ENCODE results near the gene GCN1.
A peak's percentile ranks its signal among the peaks of the same experiment; 100 is the strongest.

GCN1 gene, protein sequence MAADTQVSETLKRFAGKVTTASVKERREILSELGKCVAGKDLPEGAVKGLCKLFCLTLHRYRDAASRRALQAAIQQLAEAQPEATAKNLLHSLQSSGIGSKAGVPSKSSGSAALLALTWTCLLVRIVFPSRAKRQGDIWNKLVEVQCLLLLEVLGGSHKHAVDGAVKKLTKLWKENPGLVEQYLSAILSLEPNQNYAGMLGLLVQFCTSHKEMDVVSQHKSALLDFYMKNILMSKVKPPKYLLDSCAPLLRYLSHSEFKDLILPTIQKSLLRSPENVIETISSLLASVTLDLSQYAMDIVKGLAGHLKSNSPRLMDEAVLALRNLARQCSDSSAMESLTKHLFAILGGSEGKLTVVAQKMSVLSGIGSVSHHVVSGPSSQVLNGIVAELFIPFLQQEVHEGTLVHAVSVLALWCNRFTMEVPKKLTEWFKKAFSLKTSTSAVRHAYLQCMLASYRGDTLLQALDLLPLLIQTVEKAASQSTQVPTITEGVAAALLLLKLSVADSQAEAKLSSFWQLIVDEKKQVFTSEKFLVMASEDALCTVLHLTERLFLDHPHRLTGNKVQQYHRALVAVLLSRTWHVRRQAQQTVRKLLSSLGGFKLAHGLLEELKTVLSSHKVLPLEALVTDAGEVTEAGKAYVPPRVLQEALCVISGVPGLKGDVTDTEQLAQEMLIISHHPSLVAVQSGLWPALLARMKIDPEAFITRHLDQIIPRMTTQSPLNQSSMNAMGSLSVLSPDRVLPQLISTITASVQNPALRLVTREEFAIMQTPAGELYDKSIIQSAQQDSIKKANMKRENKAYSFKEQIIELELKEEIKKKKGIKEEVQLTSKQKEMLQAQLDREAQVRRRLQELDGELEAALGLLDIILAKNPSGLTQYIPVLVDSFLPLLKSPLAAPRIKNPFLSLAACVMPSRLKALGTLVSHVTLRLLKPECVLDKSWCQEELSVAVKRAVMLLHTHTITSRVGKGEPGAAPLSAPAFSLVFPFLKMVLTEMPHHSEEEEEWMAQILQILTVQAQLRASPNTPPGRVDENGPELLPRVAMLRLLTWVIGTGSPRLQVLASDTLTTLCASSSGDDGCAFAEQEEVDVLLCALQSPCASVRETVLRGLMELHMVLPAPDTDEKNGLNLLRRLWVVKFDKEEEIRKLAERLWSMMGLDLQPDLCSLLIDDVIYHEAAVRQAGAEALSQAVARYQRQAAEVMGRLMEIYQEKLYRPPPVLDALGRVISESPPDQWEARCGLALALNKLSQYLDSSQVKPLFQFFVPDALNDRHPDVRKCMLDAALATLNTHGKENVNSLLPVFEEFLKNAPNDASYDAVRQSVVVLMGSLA (N-terminal part only)

DNA sequence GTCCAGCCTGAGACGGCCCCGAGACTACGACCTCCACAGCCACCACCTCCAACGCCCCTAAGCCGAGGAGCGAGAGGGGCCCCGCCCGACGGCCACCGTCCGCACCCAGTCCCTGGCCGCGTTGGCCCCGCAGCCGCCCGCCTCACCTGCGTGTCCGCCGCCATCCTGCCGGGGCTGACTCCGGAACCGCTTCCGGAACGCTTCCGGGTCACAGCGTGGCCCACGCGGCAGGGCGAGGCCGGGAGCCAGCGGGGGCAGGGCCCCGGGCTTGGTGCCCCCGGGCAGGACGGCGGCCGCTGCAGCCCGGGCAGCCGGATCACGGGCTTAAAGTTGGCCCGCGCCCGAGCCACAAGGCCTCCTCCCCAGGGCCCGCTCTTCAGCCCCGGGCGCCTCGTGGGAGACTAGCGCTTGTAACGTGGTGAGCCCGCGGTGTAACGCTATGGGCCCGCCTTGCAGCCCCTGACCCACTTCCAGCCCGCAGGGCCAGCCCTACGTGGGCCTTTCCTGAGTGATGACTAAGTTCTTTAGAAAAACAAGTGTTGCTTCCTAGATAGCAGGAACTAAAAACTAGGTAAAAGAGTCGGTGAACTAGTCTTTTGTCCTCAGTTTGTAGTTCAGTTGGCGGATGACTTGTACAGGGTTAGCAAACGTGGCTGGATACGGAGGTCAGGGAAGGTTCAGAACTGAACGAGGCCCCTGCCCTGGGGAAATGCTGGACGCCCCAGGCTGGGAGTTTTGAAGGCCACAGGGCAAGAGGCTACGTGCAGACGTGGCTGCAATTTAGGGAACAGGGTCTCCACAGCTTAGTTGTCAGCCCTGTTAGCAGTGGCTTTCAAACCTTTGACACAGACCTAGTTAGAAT lies at the start of gene GCN1:
GCN1 (minus strand) TSS at position 182 of the 862 bp plus-strand sequence; CDS start at position 164, 18 bp downstream.
- TF ChIP-seq, protein P1, sequence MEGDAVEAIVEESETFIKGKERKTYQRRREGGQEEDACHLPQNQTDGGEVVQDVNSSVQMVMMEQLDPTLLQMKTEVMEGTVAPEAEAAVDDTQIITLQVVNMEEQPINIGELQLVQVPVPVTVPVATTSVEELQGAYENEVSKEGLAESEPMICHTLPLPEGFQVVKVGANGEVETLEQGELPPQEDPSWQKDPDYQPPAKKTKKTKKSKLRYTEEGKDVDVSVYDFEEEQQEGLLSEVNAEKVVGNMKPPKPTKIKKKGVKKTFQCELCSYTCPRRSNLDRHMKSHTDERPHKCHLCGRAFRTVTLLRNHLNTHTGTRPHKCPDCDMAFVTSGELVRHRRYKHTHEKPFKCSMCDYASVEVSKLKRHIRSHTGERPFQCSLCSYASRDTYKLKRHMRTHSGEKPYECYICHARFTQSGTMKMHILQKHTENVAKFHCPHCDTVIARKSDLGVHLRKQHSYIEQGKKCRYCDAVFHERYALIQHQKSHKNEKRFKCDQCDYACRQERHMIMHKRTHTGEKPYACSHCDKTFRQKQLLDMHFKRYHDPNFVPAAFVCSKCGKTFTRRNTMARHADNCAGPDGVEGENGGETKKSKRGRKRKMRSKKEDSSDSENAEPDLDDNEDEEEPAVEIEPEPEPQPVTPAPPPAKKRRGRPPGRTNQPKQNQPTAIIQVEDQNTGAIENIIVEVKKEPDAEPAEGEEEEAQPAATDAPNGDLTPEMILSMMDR (conservative IDR thresholded peaks at IDR 0.05; ENCODE audit: low read depth, low read length) = no peak
- Histone ChIP-seq H4K20me1 (ENCODE audit: insufficient read depth) (peaks cover 3% of the 10 kb centered on the region; the same call in 1 of the 2 replicates), H3K4me2 (peak within 1 kb of the TSS; percentile 87), H3K27me3 (ENCODE audit: insufficient read depth, low read depth) (no peaks in the 10 kb centered on the region), H3K27ac (peak within 1 kb of the TSS; percentile 94), H3K4me3 (IDR thresholded peaks at IDR 0.05; ENCODE audit: insufficient read depth, low read depth, low read length) (no peak within 1 kb of the TSS), H3K4me1 (ENCODE audit: low read depth, poor library complexity, severe bottlenecking) (peaks cover 81% of the 10 kb centered on the region), H2AFZ (ENCODE audit: low read depth) (peak within 1 kb of the TSS; percentile 44; the same call in 1 of the 2 replicates), H3K36me3 (ENCODE audit: insufficient read depth) (0 out of 2 replicates have a peak, but pooled peaks cover 3% of the 10 kb centered on the region), H3K9ac (peak within 1 kb of the TSS; percentile 90), H3K79me2 (ENCODE audit: insufficient read depth, low read depth) (peaks cover 81% of the 10 kb centered on the region)

DNA sequence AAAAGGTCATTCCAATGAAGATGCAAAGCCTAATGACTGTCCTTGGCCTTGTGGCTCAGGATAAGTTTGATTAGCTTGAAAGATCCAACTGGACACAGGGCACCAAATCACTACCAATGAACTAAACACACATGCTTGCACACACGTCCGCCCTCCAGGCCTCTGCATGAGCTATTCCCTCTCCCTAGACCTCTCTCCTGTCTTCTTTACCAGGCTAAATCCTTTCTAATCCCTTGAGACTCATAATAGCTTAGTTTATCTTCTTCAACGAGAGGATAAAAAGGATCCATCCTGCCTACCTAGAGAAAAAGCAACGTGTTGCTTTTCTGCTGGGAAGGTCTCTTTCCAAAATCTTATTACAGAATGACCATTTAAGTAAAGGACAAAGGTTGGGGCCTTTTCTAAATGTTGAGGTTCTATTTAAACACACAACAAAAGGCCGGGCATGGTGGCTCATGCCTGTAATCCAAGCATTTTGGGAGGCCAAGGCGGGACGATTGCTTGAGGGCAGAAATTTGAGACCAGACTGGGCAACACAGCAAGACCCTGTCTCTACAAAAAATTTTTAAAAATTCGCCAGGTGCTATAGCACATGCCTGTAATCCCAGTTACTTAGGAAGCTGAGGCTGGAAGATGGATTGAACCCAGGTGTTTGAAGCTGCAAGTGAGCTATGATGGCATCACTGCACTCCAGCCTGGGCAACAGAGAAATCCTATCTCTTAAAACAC lies 48.6 kb upstream of the GCN1 start:
- H4K20me1 ChIP-seq (ENCODE audit: insufficient read depth) = no peaks in the 10 kb centered on the region
- H3K79me2 ChIP-seq (ENCODE audit: insufficient read depth, low read depth) = no peaks in the 10 kb centered on the region

DNA sequence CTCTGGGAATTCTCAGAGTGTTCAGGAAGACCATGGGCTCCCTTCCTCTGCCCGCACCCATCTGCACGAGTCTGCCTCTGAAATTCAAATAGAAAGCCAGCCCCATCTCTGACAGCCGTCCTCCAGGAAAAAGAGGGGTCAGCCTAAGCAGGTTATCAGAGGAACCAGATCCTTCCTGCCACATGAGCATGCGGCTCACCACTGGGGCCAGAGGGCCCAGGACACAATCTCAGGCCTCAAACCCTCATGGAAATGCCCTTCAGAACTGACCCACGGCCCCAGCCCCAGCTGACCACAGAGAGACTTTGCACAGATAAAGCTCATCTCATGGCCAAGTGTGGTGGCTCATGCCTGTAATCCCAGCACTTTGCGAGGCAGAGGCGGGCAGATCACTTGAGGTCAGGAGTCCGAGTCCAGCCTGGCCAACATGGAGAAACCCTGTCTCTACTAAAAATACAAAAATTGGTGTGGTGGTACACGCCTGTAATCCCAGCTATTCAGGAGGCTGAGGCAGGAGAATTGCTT lies 47.8 kb upstream of the GCN1 start:
- no peaks in the 10 kb centered on the region for H3K79me2 ChIP-seq (ENCODE audit: insufficient read depth, low read depth)
- H3K27me3 ChIP-seq (ENCODE audit: insufficient read depth, low read depth) = no peaks in the 10 kb centered on the region
- TF ChIP-seq, protein P1 (conservative IDR thresholded peaks at IDR 0.05; ENCODE audit: low read depth, low read length) = no peak
- no peaks in the 10 kb centered on the region for H3K4me1 ChIP-seq (ENCODE audit: low read depth, poor library complexity, severe bottlenecking)
- H3K27ac ChIP-seq = no peak overlapping the region
- H4K20me1 ChIP-seq (ENCODE audit: insufficient read depth) = no peaks in the 10 kb centered on the region
- H3K4me2 ChIP-seq = no peak overlapping the region
- no peak overlapping the region for H2AFZ ChIP-seq (ENCODE audit: low read depth)
- H3K36me3 ChIP-seq (ENCODE audit: insufficient read depth) = no peaks in the 10 kb centered on the region
- H3K4me3 ChIP-seq (IDR thresholded peaks at IDR 0.05; ENCODE audit: insufficient read depth, low read depth, low read length) = no peak overlapping the region
- no peak overlapping the region for H3K9ac ChIP-seq

More for the DNA sequence above, 48.6 kb upstream of the GCN1 start:
- Histone ChIP-seq H3K4me1 (ENCODE audit: low read depth, poor library complexity, severe bottlenecking) (no peaks in the 10 kb centered on the region), H3K36me3 (ENCODE audit: insufficient read depth) (no peaks in the 10 kb centered on the region), H3K4me3 (IDR thresholded peaks at IDR 0.05; ENCODE audit: insufficient read depth, low read depth, low read length) (no peak overlapping the region), H3K27me3 (ENCODE audit: insufficient read depth, low read depth) (no peaks in the 10 kb centered on the region), H2AFZ (ENCODE audit: low read depth) (no peak overlapping the region), H3K4me2 (no peak overlapping the region), H3K27ac (no peak overlapping the region), H3K9ac (no peak overlapping the region)
- TF ChIP-seq, protein P1 (conservative IDR thresholded peaks at IDR 0.05; ENCODE audit: low read depth, low read length) = no peak

Data from KMS-11 (cell line).